Memory B cell (primary cell): ENCODE data around the gene GRHL1.

Experiments
- ATAC-seq: fragments of 150-1000 bp; cut with Tn5 transposase; 2 replicates; pipeline ENCODE4 v1.10.0; 2021; ENCODE audit warnings: low read depth, mild to moderate bottlenecking, moderate library complexity
- DNase-seq, 2 donors: peaks; one replicate each; pipeline ENCODE4 v3.0.0; 2022; ENCODE audit warnings: low spot score in 2 of 2
- H3K27ac Mint-ChIP-seq: one replicate; pipeline ENCODE4 v1.8.0; 2022; ENCODE audit warnings: mild to moderate bottlenecking, moderate library complexity, mixed read lengths
- H3K27me3 Mint-ChIP-seq: one replicate; pipeline ENCODE4 v1.8.0; 2022; ENCODE audit warnings: mixed read lengths
- H3K36me3 Mint-ChIP-seq: one replicate; pipeline ENCODE4 v1.8.0; 2022; ENCODE audit warnings: mild to moderate bottlenecking, mixed read lengths
- H3K4me1 Mint-ChIP-seq: one replicate; pipeline ENCODE4 v1.8.0; 2022; ENCODE audit warnings: mixed read lengths
- H3K4me3 Mint-ChIP-seq: one replicate; pipeline ENCODE4 v1.8.0; 2022; ENCODE audit warnings: mild to moderate bottlenecking, moderate library complexity, mixed read lengths
- H3K9me3 Mint-ChIP-seq: one replicate; pipeline ENCODE4 v1.8.0; 2022; ENCODE audit warnings: mixed read lengths

Gene GRHL1

DNA sequence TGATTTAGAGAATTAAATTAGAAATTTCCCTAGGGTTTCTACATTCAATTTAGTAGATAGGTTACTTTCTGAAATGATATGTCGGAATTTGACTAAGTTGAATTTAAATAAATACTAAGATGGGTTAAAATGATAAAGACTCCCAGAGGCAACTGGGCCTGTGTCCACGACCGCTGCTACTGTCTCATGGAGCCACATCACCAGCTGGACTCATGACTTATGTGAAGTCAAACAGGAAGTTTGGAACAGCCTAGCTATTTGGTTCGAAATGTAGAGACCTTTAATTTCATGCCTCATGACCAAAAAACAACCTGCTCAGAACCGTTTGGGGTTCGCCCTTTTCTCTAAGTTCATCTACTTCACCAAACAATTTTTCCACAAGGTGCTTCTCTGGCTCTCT, 22.2 kb downstream of the GRHL1 start:
- no peaks in the 10 kb centered on the region for H3K4me1 Mint-ChIP-seq
- H3K36me3 Mint-ChIP-seq, result peaks cover 1% of the 10 kb centered on the region
- peaks cover 5% of the 10 kb centered on the region for H3K9me3 Mint-ChIP-seq
- DNase-seq, result no peak
- H3K27me3 Mint-ChIP-seq, result peaks cover 18% of the 10 kb centered on the region
- no peak for ATAC-seq
- no peak overlapping the region for H3K27ac Mint-ChIP-seq
- H3K4me3 Mint-ChIP-seq, result no peak overlapping the region

- H3K36me3 Mint-ChIP-seq, result peaks cover 1% of the 10 kb centered on the region
- ATAC-seq, result no peak
- H3K27ac Mint-ChIP-seq, result no peak overlapping the region
- no peaks in the 10 kb centered on the region for H3K4me1 Mint-ChIP-seq
- H3K4me3 Mint-ChIP-seq, result no peak overlapping the region
- H3K27me3 Mint-ChIP-seq, result peaks cover 18% of the 10 kb centered on the region
- H3K9me3 Mint-ChIP-seq, result peaks cover 5% of the 10 kb centered on the region
- DNase-seq, result no peak
Measured at GRCh38 chr2:9974343-9974742, 22.9 kb downstream of the GRHL1 start.

GRCh38 chr2:9975328-9975727, 23.8 kb downstream of the GRHL1 start:
- no peak overlapping the region for H3K27ac Mint-ChIP-seq
- H3K27me3 Mint-ChIP-seq, result peaks cover 18% of the 10 kb centered on the region
- H3K9me3 Mint-ChIP-seq, result peaks cover 5% of the 10 kb centered on the region
- no peak overlapping the region for H3K4me3 Mint-ChIP-seq
- no peak for ATAC-seq
- H3K4me1 Mint-ChIP-seq, result no peaks in the 10 kb centered on the region
- no peak for DNase-seq
- H3K36me3 Mint-ChIP-seq, result peaks cover 1% of the 10 kb centered on the region

- peaks cover 1% of the 10 kb centered on the region for H3K36me3 Mint-ChIP-seq
- H3K4me3 Mint-ChIP-seq, result no peak overlapping the region
- peaks cover 18% of the 10 kb centered on the region for H3K27me3 Mint-ChIP-seq
- H3K27ac Mint-ChIP-seq, result no peak overlapping the region
- peaks cover 5% of the 10 kb centered on the region for H3K9me3 Mint-ChIP-seq
- ATAC-seq, result no peak
- no peak for DNase-seq
- no peaks in the 10 kb centered on the region for H3K4me1 Mint-ChIP-seq
Measured at GRCh38 chr2:9975805-9976447, 24.4 kb downstream of the GRHL1 start.

DNA sequence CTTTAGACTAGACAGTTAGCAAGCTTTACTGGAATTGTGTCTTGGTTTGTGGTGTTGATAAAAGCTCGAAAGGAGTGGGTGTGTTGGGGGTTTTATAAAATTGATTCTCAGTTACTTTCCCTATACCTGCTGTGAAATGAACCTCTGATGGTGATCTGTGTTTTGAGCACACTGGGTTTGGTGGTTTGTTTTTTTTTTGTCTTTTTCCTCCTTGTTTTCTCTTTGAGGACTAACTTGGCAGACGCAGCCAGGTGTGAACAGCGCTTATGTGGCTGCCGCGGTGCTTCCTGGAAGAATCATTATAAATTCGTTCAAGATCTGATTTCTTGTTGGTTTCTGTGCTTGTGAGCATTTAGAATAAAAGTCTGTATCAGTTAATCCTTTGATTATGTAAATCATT, 28.5 kb downstream of the GRHL1 start:
- ATAC-seq (no peak), DNase-seq (no peak)
- Mint-ChIP-seq H3K27me3 (peaks cover 18% of the 10 kb centered on the region), H3K27ac (no peak overlapping the region), H3K4me1 (peaks cover 4% of the 10 kb centered on the region), H3K9me3 (peaks cover 5% of the 10 kb centered on the region), H3K4me3 (no peak overlapping the region), H3K36me3 (peaks cover 1% of the 10 kb centered on the region)

DNA sequence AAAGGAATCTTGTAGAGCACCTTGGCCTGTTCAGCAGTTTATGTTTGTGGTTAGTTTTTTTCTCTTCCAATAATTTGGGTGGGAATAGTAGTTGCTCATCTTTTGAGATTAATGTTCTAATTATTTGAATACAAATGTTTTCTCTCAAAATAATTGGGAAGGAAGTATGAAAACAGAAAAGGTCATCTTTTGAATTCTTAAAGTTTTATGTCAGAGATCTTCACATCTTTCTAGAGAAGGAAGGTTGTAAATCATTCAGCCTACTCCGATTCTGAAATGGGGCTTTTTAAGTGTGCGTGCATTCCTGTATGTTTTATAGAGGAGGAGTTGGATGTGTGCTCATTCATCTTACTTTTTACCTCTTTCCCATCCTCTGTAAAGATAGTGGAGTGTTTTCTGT, 29.0 kb downstream of the GRHL1 start:
- H3K27ac Mint-ChIP-seq, result no peak overlapping the region
- DNase-seq (no peak), ATAC-seq (no peak)
- peaks cover 18% of the 10 kb centered on the region for H3K27me3 Mint-ChIP-seq
- no peak overlapping the region for H3K4me3 Mint-ChIP-seq
- H3K36me3 Mint-ChIP-seq, result peaks cover 1% of the 10 kb centered on the region
- peaks cover 5% of the 10 kb centered on the region for H3K9me3 Mint-ChIP-seq
- H3K4me1 Mint-ChIP-seq, result peaks cover 4% of the 10 kb centered on the region

GRCh38 chr2:9981655-9982054, 30.2 kb downstream of the GRHL1 start:
- no peak overlapping the region for H3K27ac Mint-ChIP-seq
- no peaks in the 10 kb centered on the region for H3K36me3 Mint-ChIP-seq
- peaks cover 5% of the 10 kb centered on the region for H3K9me3 Mint-ChIP-seq
- no peak for DNase-seq
- H3K4me1 Mint-ChIP-seq, result peaks cover 4% of the 10 kb centered on the region
- H3K4me3 Mint-ChIP-seq, result no peak overlapping the region
- ATAC-seq, result no peak
- peaks cover 10% of the 10 kb centered on the region for H3K27me3 Mint-ChIP-seq

GRCh38 chr2:9982248-9982647, 30.8 kb downstream of the GRHL1 start:
- H3K4me3 Mint-ChIP-seq, result no peak overlapping the region
- H3K36me3 Mint-ChIP-seq, result no peaks in the 10 kb centered on the region
- H3K4me1 Mint-ChIP-seq, result peaks cover 4% of the 10 kb centered on the region
- H3K9me3 Mint-ChIP-seq, result peaks cover 5% of the 10 kb centered on the region
- no peak for DNase-seq
- H3K27me3 Mint-ChIP-seq, result peaks cover 8% of the 10 kb centered on the region
- H3K27ac Mint-ChIP-seq, result no peak overlapping the region
- no peak for ATAC-seq

GRCh38 chr2:9982891-9983290, 31.4 kb downstream of the GRHL1 start:
- Mint-ChIP-seq H3K27ac (no peak overlapping the region), H3K36me3 (no peaks in the 10 kb centered on the region), H3K4me3 (no peak overlapping the region), H3K9me3 (peaks cover 4% of the 10 kb centered on the region), H3K4me1 (peaks cover 4% of the 10 kb centered on the region), H3K27me3 (peaks cover 7% of the 10 kb centered on the region)
- DNase-seq, result no peak
- no peak for ATAC-seq

DNA sequence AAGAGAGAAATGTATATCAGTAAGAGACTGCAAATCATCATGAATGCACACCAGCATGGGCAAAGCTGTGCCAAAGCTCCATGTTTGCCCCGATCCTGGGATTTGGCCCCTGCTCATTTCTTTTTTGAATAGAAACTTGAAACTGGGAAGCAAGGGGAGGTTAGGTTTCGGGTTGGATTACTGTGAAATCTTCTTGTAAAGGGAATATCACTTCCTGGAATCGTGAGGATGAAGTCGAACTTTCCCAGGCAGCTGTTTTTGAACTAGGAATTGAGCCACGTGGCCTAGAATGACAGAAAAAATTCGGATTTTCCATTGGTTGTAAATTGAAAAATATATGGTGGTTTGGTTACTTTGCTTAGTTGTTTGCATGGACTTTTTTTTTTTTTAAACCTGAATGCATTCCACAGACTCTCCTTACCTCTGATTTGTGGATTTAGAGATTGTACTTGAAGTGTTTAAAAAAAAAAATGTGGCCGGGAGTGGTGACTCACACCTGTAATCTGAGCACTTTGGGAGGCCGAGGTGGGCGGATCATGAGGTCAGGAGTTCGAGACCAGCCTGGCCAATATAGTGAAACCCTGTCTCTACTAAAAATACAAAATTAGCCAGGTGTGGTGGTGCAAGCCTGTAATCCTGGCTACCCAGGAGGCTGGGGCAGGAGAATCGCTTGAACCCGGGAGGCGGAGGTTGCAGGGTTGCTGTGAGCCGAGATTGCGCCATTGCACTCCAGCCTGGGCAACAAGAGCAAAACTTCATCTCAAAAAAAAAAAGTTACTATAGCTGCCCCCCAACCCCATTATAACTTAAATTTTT, 32.1 kb downstream of the GRHL1 start:
- Mint-ChIP-seq H3K36me3 (no peaks in the 10 kb centered on the region), H3K27ac (no peak overlapping the region), H3K4me1 (peaks cover 4% of the 10 kb centered on the region), H3K4me3 (no peak overlapping the region), H3K27me3 (peaks cover 3% of the 10 kb centered on the region), H3K9me3 (no peaks in the 10 kb centered on the region)
- DNase-seq (no peak), ATAC-seq (peak; percentile 10)

GRCh38 chr2:9984217-9984739, 32.8 kb downstream of the GRHL1 start:
- peak; percentile 19 to 58 for DNase-seq
- peaks cover 4% of the 10 kb centered on the region for H3K4me1 Mint-ChIP-seq
- no peak overlapping the region for H3K4me3 Mint-ChIP-seq

DNA sequence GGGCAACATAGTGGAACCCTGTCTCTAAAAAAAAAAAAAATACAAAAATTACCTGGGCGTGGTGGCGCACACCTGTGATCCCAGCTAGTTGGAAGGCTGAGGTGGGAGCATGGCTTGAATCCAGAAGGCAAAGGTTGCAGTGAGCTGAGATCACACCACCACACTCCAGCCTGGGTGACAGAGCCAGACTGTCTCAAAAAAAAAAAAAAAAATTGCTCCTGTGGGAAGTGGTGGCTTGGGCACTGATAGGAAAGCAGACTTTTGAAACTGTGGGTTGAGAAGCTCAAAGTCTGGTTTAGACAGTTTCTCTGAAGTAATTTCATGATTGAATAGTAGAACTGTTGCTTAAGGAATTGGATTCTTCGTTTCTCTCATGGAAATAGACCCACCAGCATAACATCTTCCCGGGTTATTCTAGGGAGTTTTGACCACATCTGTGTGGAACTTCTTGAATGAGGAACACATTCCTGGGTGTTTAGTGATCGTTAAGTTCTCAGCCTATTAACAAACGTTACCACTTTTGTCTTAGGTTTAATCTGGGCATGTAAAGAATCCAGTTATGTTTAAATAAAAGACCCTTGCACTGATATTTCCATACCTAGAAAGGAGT, 33.5 kb downstream of the GRHL1 start:
- Mint-ChIP-seq H3K36me3 (no peaks in the 10 kb centered on the region), H3K27ac (no peak overlapping the region), H3K4me1 (peaks cover 4% of the 10 kb centered on the region), H3K9me3 (no peaks in the 10 kb centered on the region), H3K27me3 (peaks cover 3% of the 10 kb centered on the region), H3K4me3 (no peak overlapping the region)
- ATAC-seq, result no peak
- no peak for DNase-seq

More at GRCh38 chr2:9984217-9984739, 32.8 kb downstream of the GRHL1 start:
- no peaks in the 10 kb centered on the region for H3K36me3 Mint-ChIP-seq
- ATAC-seq, result peak; percentile 70
- H3K9me3 Mint-ChIP-seq, result no peaks in the 10 kb centered on the region
- no peak overlapping the region for H3K27ac Mint-ChIP-seq
- H3K27me3 Mint-ChIP-seq, result peaks cover 3% of the 10 kb centered on the region

- peaks cover 4% of the 10 kb centered on the region for H3K4me1 Mint-ChIP-seq
- no peak overlapping the region for H3K27ac Mint-ChIP-seq
- peaks cover 3% of the 10 kb centered on the region for H3K27me3 Mint-ChIP-seq
- H3K9me3 Mint-ChIP-seq, result no peaks in the 10 kb centered on the region
- ATAC-seq (no peak), DNase-seq (no peak)
- no peaks in the 10 kb centered on the region for H3K36me3 Mint-ChIP-seq
- H3K4me3 Mint-ChIP-seq, result no peak overlapping the region
Measured at GRCh38 chr2:9985531-9986328, 34.2 kb downstream of the GRHL1 start.
